Omental fat pad (tissue), 4 donors: ENCODE results near the gene TAF6L. TPM values are rescaled to one million over a fixed set of nuclear protein-coding genes. Genes with fewer than 3 reads are reported as not detected.

Experiments
- ATAC-seq: fragments of 150-250 bp; one replicate; pipeline ENCODE4 v1.9.1; 2016; ENCODE audit warnings: mild to moderate bottlenecking, moderate library complexity; ENCODE audit not compliant: low FRiP score
- DNase-seq: peaks from one replicate; pipeline ENCODE4 v3.0.0-alpha.2; 2019; ENCODE audit warnings: low spot score
- total RNA-seq, 4 donors: library from RNA; depleted of rRNA; stranded (reverse); fragments of >200 nt; gene quantifications; one replicate each; pipeline ENCODE4 v1.1.0, GENCODE V29; 2016
- TF ChIP-seq, protein P1 (sequence below), 3 donors: fragments of 450-650 bp; IDR thresholded peaks; one replicate each; pipeline ENCODE4 v1.5.1; 2016 to 2017; ENCODE audit warnings: antibody characterized with exemption in 3 of 3, mild to moderate bottlenecking in 3 of 3, moderate library complexity in 2 of 3

TAF6L gene
- total RNA-seq, 4 donors from 2014 or later = 11.7 to 20.3 (median 14.9) TPM

DNA sequence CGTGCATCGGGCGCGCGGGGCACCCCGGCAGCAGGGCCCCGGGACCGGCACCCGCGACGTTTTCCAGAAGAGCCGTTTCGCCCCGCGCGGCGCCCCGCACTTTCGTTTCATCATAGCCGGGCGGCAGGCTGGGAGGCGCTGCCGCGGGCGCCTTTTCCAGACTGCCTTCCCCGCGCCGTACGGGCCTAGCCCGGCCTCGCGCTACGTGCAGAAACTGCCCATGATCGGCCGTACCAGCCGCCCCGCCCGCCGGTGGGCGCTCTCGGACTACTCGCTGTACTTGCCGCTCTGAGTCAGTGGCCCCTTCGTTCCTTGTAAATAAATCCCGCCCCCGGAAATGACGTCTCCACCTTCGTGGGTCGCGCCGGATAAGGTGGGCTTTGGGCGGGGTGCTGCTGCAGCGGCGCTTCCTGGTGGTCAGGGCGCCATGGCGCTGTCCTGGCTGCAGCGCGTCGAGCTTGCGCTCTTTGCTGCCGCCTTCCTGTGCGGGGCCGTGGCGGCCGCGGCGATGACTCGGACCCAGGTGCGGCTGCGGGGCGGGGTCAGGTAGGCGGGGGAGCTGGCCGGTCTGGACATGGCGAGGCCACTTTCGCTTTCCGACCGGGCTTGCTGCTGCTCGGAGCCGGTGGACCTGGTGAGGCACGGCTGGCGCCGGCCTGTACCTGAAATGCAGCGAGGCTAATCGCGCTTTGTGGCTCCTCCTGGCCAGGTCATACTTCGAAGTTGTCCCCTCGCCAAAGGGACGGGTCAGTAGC lies 16.0 kb downstream of the TAF6L start, which contains the start of gene TMEM179B:
Gene TMEM179B (plus strand): TSS at position 398 of the 755 bp plus-strand sequence. CDS start 30 bp downstream, at position 428.
- TF ChIP-seq, protein P1, sequence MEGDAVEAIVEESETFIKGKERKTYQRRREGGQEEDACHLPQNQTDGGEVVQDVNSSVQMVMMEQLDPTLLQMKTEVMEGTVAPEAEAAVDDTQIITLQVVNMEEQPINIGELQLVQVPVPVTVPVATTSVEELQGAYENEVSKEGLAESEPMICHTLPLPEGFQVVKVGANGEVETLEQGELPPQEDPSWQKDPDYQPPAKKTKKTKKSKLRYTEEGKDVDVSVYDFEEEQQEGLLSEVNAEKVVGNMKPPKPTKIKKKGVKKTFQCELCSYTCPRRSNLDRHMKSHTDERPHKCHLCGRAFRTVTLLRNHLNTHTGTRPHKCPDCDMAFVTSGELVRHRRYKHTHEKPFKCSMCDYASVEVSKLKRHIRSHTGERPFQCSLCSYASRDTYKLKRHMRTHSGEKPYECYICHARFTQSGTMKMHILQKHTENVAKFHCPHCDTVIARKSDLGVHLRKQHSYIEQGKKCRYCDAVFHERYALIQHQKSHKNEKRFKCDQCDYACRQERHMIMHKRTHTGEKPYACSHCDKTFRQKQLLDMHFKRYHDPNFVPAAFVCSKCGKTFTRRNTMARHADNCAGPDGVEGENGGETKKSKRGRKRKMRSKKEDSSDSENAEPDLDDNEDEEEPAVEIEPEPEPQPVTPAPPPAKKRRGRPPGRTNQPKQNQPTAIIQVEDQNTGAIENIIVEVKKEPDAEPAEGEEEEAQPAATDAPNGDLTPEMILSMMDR (IDR thresholded peaks at IDR 0.05) = peak in 1 of 3 donors; percentile 56
- ATAC-seq = peak; percentile 91
- DNase-seq = peak; percentile 99

GRCh38 chr11:62788991-62789390 lies 17.8 kb downstream of the TAF6L start:
- ATAC-seq (no peak), DNase-seq (no peak)
- TF ChIP-seq, protein P1 (IDR thresholded peaks at IDR 0.05) = no peak

- TF ChIP-seq, protein P1 (IDR thresholded peaks at IDR 0.05) = no peak
- no peak for ATAC-seq
Observed at GRCh38 chr11:62789576-62789975, 18.4 kb downstream of the TAF6L start.

DNA sequence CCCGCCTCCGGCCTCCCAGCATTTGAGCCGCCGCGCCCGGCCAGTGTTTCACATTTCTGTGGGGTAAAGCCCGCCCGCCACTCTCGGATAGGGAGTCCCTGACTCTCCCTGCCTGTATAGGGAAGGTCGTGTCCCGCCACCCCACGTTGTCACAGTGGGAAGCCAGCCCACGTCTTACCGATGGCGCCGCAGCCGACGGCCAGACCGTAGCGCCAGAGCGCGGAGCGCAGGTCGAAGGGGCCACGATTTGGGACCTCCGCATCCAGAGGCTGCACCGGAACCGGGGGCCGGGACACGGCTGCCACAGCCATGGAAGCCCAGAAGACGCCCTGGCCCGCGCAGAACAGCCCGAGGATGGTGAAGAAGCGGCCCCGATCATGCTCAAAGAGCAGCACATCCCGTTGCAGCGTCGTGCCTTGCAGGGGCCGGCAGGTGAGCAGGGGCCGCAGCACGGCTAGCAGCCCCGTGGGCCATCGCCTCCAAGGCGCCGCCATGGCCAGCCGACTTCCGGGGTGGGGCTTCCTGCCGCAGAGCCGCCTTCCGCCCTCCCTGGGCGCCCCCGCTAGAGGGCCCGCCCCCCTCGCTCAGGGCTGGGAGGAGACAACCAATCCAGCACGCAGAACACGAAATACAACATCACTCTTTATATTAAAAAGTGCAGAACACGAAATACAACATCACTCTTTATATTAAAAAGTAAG lies 20.5 kb downstream of the TAF6L start, which contains the start of gene TMEM223:
Gene TMEM223 (minus strand): TSS at position 506 of the 701 bp plus-strand sequence. CDS start 12 bp downstream, at position 494.
- TF ChIP-seq, protein P1 (IDR thresholded peaks at IDR 0.05) = no peak
- peak; percentile 57 for DNase-seq
- peak; percentile 82 for ATAC-seq

More at GRCh38 chr11:62789576-62789975, 18.4 kb downstream of the TAF6L start:
- no peak for DNase-seq

DNA sequence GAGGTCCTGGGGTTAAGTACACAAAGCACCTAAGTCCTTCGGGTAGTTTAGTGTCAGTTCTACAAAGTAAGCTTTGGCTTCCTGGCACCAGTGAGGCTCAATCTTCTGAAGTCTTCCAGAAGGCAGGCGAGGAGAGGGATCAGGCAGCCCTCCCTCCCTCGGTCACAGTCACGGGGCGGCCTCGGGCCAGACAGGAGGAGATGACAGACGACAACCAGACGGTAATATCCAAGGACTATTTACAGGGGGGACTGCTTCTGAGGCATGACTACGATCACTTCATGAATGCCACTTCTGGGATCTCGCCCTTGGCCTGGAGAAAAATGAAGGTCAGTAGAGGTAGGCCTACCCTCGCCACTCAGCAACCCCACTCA lies 21.0 kb downstream of the TAF6L start:
- ATAC-seq (no peak), DNase-seq (no peak)
- TF ChIP-seq, protein P1 (IDR thresholded peaks at IDR 0.05) = no peak

- TF ChIP-seq, protein P1 (IDR thresholded peaks at IDR 0.05) = no peak
- ATAC-seq (no peak), DNase-seq (no peak)
Observed at GRCh38 chr11:62794201-62794775, 23.1 kb downstream of the TAF6L start.
